HFFc6 (cell line): ENCODE measurements around the gene TRIM33. TPM values are rescaled to one million over a fixed set of nuclear protein-coding genes. Genes with fewer than 3 reads are reported as not detected.

Source experiments
- DNase-seq: peaks from one replicate; pipeline ENCODE4 v3.0.0-alpha.2; 2018
- H3K27ac Mint-ChIP-seq: 2 replicates; pipeline ENCODE4 v1.8.0; 2020; ENCODE audit warnings: mild to moderate bottlenecking, mixed read lengths
- H3K27me3 Mint-ChIP-seq: 2 replicates; pipeline ENCODE4 v1.8.0; 2021; ENCODE audit warnings: mild to moderate bottlenecking, moderate library complexity, mixed read lengths; ENCODE audit not compliant: insufficient read depth
- H3K36me3 Mint-ChIP-seq: 2 replicates; pipeline ENCODE4 v1.8.0; 2021; ENCODE audit warnings: low read depth, mixed read lengths
- H3K4me1 Mint-ChIP-seq: 2 replicates; pipeline ENCODE4 v1.8.0; 2020; ENCODE audit warnings: low read depth, mixed read lengths
- H3K4me3 Mint-ChIP-seq: 2 replicates; pipeline ENCODE4 v1.8.0; 2020; ENCODE audit warnings: mild to moderate bottlenecking, moderate library complexity, mixed read lengths
- H3K9me3 Mint-ChIP-seq: 2 replicates; pipeline ENCODE4 v1.8.0; 2020; ENCODE audit warnings: mild to moderate bottlenecking, mixed read lengths
- CTCF ChIP-seq: fragments of 200-600 bp; sonication (generic); IDR thresholded peaks from 2 replicates; pipeline ENCODE4 v1.5.0; 2021; ENCODE audit warnings: antibody characterized with exemption, mild to moderate bottlenecking
- long read RNA-seq: library from polyadenylated mRNA; unstranded; transcript quantifications from one replicate; pipeline ENCODE4 v2.0.0, GENCODE V29; 2019
- total RNA-seq, 6 experiments: library from RNA; stranded (reverse); fragmentation: NEBNext Ultra II Directional; extraction: Animal tissue kit (Norgen Biotek cat#: 25700); gene quantifications; 2 replicates in 1 of 6; 3 replicates in 5 of 6; pipeline ENCODE4 v1.2.3, GENCODE V29; 2021

The TRIM33 gene
- 10 to 100 TPM; 17.6 to 20.5 (median 19.3) TPM for total RNA-seq
- long read RNA-seq, partial matches to known transcripts: 6 of 12 reads
- long read RNA-seq, other reads (novel, unspliced or antisense): 5 of 12 reads

DNA sequence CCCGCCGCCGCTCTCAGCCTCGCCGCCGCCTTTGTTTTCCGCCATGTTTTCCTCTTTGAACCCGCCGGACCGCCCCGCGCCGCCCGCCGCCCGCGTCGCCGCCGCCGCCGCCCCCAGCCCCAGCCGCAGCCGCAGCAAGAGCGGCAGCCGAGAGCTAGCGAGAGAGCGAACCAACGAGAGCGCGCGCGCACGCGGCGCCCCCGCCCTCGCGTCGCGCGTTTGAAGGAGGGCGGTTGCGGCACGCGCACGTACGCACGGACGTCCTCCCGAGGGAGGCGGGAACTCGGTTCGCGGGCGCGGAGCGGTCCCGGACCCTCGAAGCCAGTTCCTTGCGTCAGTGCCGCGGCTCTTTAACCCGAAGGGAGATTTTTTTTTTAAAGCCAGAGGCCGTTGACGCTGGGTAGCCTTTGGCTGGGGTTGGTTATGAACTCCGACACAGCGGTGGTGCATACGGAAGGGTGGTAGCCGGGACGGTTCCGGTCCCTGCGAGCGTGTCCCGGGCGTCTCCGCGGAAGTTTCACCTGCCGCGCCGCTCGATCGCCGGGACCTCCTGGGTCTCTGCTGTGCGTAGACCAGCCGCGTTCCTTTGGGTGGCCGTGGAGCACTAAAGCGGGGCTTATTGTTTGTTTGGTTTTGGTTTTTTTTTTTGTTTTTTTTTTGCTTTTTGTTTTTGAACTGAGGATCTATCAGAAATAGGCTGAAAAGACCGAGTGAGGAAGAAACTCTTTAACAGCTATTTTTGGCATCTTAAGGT lies at the start of gene TRIM33:
Gene TRIM33, minus strand, starts transcription at position 172 of the 754 bp plus-strand sequence. Its CDS starts 127 bp downstream, at position 45.
- peaks cover 46% of the 10 kb centered on the region for H3K4me1 Mint-ChIP-seq
- peak within 1 kb of the TSS; percentile 98 for H3K4me3 Mint-ChIP-seq
- H3K9me3 Mint-ChIP-seq: no peaks in the 10 kb centered on the region
- peak within 1 kb of the TSS; percentile 90 for H3K27ac Mint-ChIP-seq
- peaks cover 7% of the 10 kb centered on the region; the same call in 1 of the 2 replicates for H3K36me3 Mint-ChIP-seq
- TF ChIP-seq CTCF: no peak
- DNase-seq: peak; percentile 81
- H3K27me3 Mint-ChIP-seq: peaks cover 3% of the 10 kb centered on the region

DNA sequence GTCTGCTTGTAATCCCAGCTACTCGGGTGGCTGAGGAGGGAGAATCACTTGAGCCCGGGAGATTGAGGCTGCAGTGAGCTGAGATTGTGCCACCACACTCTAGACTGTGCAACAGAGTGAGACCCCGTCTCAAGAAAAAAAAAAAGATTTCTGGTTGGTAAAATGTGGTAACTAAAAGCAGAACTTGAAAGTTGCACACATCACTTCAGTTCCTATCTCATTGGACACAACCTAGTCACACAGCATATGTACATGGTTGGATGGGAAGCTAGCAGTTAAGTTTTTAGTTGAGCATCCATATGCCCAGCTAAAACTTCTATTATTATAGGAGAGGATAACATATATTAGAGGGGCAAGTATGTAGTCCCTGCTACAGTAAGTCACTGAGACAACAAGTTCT lies 48.4 kb upstream of the TRIM33 start:
- DNase-seq: no peak
- no peak for TF ChIP-seq CTCF
- Mint-ChIP-seq H3K4me3 (no peak overlapping the region), H3K27ac (no peak overlapping the region), H3K4me1 (no peaks in the 10 kb centered on the region), H3K36me3 (no peaks in the 10 kb centered on the region), H3K27me3 (no peaks in the 10 kb centered on the region; the same call in 1 of the 2 replicates), H3K9me3 (no peaks in the 10 kb centered on the region)

DNA sequence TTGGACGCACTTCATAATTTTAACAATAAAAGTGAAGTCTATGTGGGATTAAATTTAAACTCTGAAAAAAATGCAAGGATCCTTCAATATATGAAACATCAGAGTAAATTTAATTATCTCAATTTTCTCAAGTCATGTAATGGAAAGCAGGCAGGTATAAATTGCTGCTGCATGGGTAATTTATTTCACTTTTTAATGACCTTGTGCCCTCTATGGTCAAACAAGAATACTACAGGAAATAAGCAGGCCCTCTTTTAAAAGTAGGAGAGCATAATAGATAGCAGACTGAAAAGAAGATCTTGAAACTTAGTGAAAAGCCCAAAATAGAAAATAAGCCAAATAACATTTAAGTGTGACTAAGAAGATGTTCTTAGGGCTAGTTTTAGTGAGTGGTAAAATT lies 47.5 kb upstream of the TRIM33 start:
- Mint-ChIP-seq H3K9me3 (no peaks in the 10 kb centered on the region), H3K27me3 (no peaks in the 10 kb centered on the region; the same call in 1 of the 2 replicates), H3K4me3 (no peak overlapping the region), H3K4me1 (no peaks in the 10 kb centered on the region), H3K36me3 (no peaks in the 10 kb centered on the region), H3K27ac (no peak overlapping the region)
- no peak for DNase-seq
- peak; percentile 63 for TF ChIP-seq CTCF

- H3K36me3 Mint-ChIP-seq: no peaks in the 10 kb centered on the region
- no peak for DNase-seq
- H3K4me1 Mint-ChIP-seq: no peaks in the 10 kb centered on the region
- H3K9me3 Mint-ChIP-seq: no peaks in the 10 kb centered on the region
- no peak for TF ChIP-seq CTCF
- no peaks in the 10 kb centered on the region for H3K27me3 Mint-ChIP-seq
- no peak overlapping the region for H3K27ac Mint-ChIP-seq
- no peak overlapping the region for H3K4me3 Mint-ChIP-seq
Observed at GRCh38 chr1:114554577-114554976, 43.6 kb upstream of the TRIM33 start.

DNA sequence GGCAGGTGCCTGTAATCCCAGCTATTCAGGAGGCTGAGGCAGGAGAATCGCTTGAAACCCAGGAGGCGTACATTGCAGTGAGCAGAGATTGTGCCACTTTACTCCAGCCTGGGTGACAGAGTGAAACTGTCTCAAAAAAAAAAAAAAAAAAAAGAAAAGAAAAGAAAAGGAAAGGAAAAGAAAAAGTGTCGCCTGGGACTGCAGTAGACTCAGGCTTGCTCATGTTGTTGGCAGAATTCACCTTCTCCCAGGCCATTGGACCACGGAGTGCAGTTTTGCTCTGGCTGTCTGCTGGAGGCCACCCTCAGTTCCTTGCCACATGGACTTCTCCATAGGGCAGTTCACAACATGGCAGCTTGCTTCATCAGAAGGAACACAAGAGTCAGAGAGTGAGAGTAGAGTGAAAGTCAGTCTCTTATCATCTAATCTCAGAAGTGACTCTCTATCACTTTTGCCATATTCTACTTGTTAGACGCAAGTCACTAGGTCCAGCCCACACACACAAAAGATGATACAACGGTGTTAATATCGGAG lies 41.2 kb upstream of the TRIM33 start:
- no peaks in the 10 kb centered on the region for H3K4me1 Mint-ChIP-seq
- DNase-seq: no peak
- no peak overlapping the region for H3K27ac Mint-ChIP-seq
- TF ChIP-seq CTCF: no peak
- no peak overlapping the region for H3K4me3 Mint-ChIP-seq
- no peaks in the 10 kb centered on the region for H3K36me3 Mint-ChIP-seq
- H3K27me3 Mint-ChIP-seq: peaks cover 2% of the 10 kb centered on the region; the same call in 1 of the 2 replicates
- no peaks in the 10 kb centered on the region for H3K9me3 Mint-ChIP-seq
